GM20000 (cell line): ENCODE data around the gene MAMLD1.
A peak's percentile ranks its signal among the peaks of the same experiment; 100 is the strongest.

ENCODE experiments used
- DNase-seq: peaks from one replicate; pipeline ENCODE4 v3.0.0; 2012; ENCODE audit warnings: low spot score
- TF ChIP-seq, protein P1 (sequence below): IDR thresholded peaks from 2 replicates; pipeline ENCODE4 v1.5.1; 2012; ENCODE audit warnings: mild to moderate bottlenecking, control low read depth; ENCODE audit errors: extremely low read depth, missing control alignments

MAMLD1 gene

DNA sequence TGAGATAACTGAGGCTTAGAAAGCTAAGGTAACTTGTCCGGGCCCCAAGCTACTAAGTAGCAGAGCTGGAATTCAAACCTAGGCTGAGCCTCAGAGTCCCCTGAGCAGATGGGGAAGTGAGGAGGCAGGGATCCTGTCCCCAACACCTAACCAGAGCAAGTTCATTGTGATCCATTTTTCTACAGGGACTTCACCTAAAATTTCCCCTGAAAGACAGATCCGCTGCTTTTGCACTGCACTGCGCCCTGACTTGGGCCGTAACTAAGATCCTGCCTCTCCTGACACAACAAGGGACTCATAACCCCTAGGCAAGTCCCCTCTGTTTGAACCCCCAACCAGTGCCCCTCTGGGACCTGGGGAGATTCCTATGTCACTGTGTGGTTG is 179.7 kb downstream of the MAMLD1 start:
- TF ChIP-seq, protein P1, sequence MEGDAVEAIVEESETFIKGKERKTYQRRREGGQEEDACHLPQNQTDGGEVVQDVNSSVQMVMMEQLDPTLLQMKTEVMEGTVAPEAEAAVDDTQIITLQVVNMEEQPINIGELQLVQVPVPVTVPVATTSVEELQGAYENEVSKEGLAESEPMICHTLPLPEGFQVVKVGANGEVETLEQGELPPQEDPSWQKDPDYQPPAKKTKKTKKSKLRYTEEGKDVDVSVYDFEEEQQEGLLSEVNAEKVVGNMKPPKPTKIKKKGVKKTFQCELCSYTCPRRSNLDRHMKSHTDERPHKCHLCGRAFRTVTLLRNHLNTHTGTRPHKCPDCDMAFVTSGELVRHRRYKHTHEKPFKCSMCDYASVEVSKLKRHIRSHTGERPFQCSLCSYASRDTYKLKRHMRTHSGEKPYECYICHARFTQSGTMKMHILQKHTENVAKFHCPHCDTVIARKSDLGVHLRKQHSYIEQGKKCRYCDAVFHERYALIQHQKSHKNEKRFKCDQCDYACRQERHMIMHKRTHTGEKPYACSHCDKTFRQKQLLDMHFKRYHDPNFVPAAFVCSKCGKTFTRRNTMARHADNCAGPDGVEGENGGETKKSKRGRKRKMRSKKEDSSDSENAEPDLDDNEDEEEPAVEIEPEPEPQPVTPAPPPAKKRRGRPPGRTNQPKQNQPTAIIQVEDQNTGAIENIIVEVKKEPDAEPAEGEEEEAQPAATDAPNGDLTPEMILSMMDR = no peak
- peak; percentile 20 for DNase-seq

- DNase-seq = peak; percentile 47
- TF ChIP-seq, protein P1 = no peak
These were observed 180.4 kb downstream of the MAMLD1 start for GRCh38 chrX:150543230-150544155.

GRCh38 chrX:150544222-150544787 is 181.2 kb downstream of the MAMLD1 start:
- DNase-seq = peak; percentile 28
- TF ChIP-seq, protein P1 = no peak

- TF ChIP-seq, protein P1 = no peak
- no peak for DNase-seq
These were observed 182.0 kb downstream of the MAMLD1 start for GRCh38 chrX:150544835-150545770.

GRCh38 chrX:150546711-150547153 is 183.6 kb downstream of the MAMLD1 start:
- TF ChIP-seq, protein P1 = no peak
- DNase-seq = no peak

DNA sequence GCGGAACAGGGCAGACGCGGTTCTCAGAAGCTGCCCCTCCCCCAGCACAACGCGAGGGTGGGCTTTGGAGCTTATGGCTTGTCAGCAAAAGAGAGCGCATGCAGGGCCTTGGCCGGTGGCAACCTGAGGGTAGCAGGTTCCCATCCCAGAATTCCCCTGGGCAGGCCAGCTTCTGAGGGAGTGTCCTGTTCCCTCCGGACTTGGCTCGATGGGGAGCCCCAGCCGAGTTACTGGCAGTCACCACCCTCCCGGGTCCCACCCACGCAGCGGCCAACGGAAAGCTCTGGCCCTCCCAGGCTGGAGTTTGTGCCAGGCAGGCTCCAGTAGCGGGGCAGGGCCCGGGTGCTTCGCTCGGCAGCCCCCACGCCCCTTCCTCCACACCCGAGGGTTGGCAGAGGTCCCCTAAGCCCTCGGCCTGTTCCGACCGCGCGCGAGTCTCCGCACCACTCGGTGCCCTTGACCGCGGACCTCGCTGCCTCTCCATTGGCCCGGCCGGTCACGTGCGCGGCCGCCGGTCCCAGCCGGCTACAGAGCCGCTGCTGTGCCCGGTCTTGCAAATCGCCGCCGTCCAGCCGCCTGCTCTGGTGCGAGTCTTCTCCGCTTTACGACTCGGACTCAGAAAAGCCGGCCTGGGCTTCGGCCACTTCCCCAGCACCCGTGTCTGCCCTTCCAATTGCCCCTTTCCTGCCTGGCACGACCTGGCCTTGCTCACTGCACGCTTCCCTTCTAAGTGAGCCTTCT is 184.4 kb downstream of the MAMLD1 start:
- DNase-seq = peak; percentile 44
- TF ChIP-seq, protein P1 = no peak
